Upper lobe of right lung (tissue), 1 donor: ENCODE results near the gene NTM. TPM values are rescaled to one million over a fixed set of nuclear protein-coding genes. Genes with fewer than 3 reads are reported as not detected.

Experiments used
- ATAC-seq: fragments of 200-7000 bp; cut with Tn5 transposase; one replicate; pipeline ENCODE4 v1.9.1; 2020; ENCODE audit warnings: mild to moderate bottlenecking, moderate library complexity
- DNase-seq: peaks from one replicate; pipeline ENCODE4 v3.0.0-alpha.2; 2020
- H3K27ac ChIP-seq: fragments of 200-600 bp; one replicate; pipeline ENCODE4 v1.8.0; 2022
- H3K27me3 ChIP-seq: fragments of 200-600 bp; one replicate; pipeline ENCODE4 v1.8.0; 2022; ENCODE audit warnings: mild to moderate bottlenecking
- H3K36me3 ChIP-seq: fragments of 200-600 bp; one replicate; pipeline ENCODE4 v1.8.0; 2022
- H3K4me1 ChIP-seq: fragments of 200-600 bp; one replicate; pipeline ENCODE4 v1.8.0; 2022
- H3K4me3 ChIP-seq: fragments of 200-600 bp; one replicate; pipeline ENCODE4 v1.8.0; 2022; ENCODE audit warnings: mild to moderate bottlenecking
- H3K9me3 ChIP-seq: fragments of 200-600 bp; one replicate; pipeline ENCODE4 v1.8.0; 2022
- intact Hi-C: fragments of 100-400 bp; cut with DNase I; formaldehyde crosslinking; loops from one replicate; pipeline ENCODE4 v1.11.0; 2022
- total RNA-seq: library from RNA; stranded (reverse); fragmentation: NEBNext Ultra II Directional; extraction: Animal tissue kit (Norgen Biotek cat#: 25700); gene quantifications from one replicate; pipeline ENCODE4 v1.2.1, GENCODE V29; 2021
- TF ChIP-seq, protein P1 (sequence below): fragments of 200-600 bp; IDR thresholded peaks from one replicate; pipeline ENCODE4 v1.8.0; 2022; ENCODE audit warnings: antibody characterized with exemption
- donor health status: DM: no; HTN: yes; CAD: no; lungs with severe emphysema.

Gene NTM
- total RNA-seq, 1 donor from 2014 or later = 3.7 TPM

DNA sequence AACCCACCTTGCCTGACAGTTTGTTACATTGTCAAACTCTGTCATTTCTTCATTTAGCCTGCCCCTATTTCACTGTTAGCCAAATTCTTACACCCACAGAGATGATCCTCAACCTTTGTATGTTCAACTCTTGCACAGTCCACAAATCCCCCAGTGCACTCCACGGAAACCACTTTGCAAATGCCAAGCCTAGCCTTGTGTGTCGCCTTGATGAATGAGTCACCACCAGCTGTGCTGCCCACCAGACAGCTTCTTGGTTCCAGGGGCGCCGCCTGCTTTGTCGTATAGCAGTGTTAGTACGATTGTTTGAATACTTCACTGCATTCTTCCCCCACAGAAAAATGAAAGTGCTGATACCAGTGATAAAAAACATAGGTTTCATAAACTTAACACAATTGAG, 686.3 kb downstream of the NTM start:
- no peak overlapping the region for H3K4me3 ChIP-seq
- no peaks in the 10 kb centered on the region for H3K4me1 ChIP-seq
- DNase-seq (no peak), ATAC-seq (peak; percentile 33)
- intact Hi-C loops = no loop called here
- H3K36me3 ChIP-seq = no peaks in the 10 kb centered on the region
- no peaks in the 10 kb centered on the region for H3K27me3 ChIP-seq
- TF ChIP-seq, protein P1, sequence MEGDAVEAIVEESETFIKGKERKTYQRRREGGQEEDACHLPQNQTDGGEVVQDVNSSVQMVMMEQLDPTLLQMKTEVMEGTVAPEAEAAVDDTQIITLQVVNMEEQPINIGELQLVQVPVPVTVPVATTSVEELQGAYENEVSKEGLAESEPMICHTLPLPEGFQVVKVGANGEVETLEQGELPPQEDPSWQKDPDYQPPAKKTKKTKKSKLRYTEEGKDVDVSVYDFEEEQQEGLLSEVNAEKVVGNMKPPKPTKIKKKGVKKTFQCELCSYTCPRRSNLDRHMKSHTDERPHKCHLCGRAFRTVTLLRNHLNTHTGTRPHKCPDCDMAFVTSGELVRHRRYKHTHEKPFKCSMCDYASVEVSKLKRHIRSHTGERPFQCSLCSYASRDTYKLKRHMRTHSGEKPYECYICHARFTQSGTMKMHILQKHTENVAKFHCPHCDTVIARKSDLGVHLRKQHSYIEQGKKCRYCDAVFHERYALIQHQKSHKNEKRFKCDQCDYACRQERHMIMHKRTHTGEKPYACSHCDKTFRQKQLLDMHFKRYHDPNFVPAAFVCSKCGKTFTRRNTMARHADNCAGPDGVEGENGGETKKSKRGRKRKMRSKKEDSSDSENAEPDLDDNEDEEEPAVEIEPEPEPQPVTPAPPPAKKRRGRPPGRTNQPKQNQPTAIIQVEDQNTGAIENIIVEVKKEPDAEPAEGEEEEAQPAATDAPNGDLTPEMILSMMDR = no peak
- H3K9me3 ChIP-seq = no peaks in the 10 kb centered on the region
- H3K27ac ChIP-seq = no peak overlapping the region

GRCh38 chr11:132057266-132057665, 686.9 kb downstream of the NTM start:
- H3K27ac ChIP-seq = peak overlapping the region; percentile 11
- H3K4me3 ChIP-seq = no peak overlapping the region
- TF ChIP-seq, protein P1 = no peak
- no peaks in the 10 kb centered on the region for H3K36me3 ChIP-seq
- H3K4me1 ChIP-seq = no peaks in the 10 kb centered on the region
- no peaks in the 10 kb centered on the region for H3K9me3 ChIP-seq
- H3K27me3 ChIP-seq = no peaks in the 10 kb centered on the region
- intact Hi-C loops = no loop called here
- ATAC-seq (no peak), DNase-seq (no peak)

DNA sequence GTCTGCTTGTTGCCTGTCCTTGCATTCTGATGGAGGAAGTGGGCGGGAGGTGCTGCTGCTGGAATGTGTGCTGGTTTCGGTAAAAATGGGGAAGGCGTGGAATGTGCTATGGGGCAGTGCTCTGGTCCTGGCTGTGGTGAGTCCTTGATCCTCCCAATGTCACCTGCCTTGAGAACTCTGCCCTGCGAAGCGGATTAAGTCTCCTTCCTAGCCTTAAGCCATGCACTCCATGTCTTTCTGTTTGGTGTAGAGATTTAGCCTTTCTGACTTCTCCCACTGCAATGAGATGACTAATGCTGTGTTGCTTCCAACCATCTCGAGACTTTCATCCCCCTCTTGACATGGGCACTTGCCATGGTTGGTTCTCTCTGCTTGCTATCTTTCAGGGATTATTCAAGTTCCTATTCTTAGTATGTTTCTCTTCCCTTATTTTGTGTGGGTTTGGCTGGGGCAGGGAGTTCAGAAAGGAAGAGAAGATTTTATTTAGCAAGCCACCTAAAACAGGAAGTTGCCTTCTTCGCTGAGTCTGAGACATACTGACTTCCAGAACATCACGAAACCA, 687.9 kb downstream of the NTM start:
- Histone ChIP-seq H3K36me3 (no peaks in the 10 kb centered on the region), H3K27me3 (no peaks in the 10 kb centered on the region), H3K27ac (peak overlapping the region; percentile 11), H3K4me3 (no peak overlapping the region), H3K4me1 (no peaks in the 10 kb centered on the region), H3K9me3 (no peaks in the 10 kb centered on the region)
- intact Hi-C loops = no loop called here
- TF ChIP-seq, protein P1 = no peak
- DNase-seq = no peak
- ATAC-seq = peak; percentile 87

DNA sequence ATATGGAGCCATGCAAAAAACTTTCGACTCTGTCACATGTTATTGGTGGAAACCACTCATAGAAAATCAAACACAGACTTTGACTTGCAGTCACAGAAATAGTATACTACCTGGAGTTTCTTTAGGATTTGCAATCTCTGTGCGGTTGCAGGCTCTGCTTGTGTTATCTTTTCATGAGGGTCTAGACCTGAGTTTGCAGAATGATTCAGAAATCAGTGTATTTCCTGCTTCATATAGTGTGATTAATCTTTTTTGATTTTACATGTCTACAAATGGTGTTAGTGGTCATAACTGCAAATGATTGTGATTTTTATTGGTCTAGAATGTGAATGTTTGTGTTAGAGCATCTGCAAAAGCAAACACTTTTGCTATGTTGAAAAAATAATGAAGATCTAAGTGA, 690.2 kb downstream of the NTM start:
- no peaks in the 10 kb centered on the region for H3K27me3 ChIP-seq
- no peak overlapping the region for H3K27ac ChIP-seq
- intact Hi-C loops = no loop called here
- TF ChIP-seq, protein P1 = no peak
- DNase-seq = no peak
- H3K4me3 ChIP-seq = no peak overlapping the region
- H3K9me3 ChIP-seq = no peaks in the 10 kb centered on the region
- no peaks in the 10 kb centered on the region for H3K4me1 ChIP-seq
- no peak for ATAC-seq
- no peaks in the 10 kb centered on the region for H3K36me3 ChIP-seq

DNA sequence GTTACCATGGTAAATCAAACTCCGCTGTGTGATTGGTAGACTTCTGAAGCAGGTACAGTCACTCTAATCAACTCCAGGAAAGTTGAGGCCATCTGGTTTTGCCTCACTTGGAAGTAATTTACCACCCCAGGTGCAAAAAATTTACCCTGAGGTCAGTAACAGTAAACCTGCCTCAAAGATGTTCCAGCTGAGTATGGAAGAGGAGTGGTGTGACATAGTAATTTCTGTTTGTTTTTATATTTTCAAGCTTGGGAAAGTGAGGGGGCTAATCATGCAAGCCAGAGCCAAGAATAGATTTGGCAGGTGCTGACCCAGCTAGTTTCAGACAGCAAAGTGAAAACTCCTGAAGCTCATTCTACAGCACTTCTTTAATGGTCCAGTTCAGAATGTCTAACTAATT, 691.6 kb downstream of the NTM start:
- intact Hi-C loops = no loop called here
- Histone ChIP-seq H3K36me3 (no peaks in the 10 kb centered on the region), H3K9me3 (no peaks in the 10 kb centered on the region), H3K27me3 (no peaks in the 10 kb centered on the region), H3K27ac (no peak overlapping the region), H3K4me3 (no peak overlapping the region), H3K4me1 (no peaks in the 10 kb centered on the region)
- ATAC-seq = no peak
- DNase-seq = no peak
- TF ChIP-seq, protein P1 = no peak

DNA sequence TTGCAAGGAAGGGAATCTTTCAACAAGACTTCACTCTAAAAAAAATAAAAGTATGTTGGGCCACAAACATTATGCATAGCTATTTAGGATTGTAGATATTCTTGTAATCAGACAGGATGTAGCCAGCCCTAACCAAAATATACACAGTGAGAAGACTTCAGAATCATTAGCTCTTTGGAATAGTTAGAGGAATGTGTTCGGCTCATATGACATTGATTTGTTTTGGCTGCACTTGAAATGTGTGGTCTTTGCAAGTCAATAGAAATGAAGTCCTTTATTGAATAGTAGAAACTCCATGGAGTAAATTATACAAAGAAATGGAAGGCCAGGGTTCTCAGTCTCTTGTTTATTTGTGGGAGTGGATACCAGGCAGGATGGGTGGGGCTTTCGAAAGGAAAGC, 692.1 kb downstream of the NTM start:
- TF ChIP-seq, protein P1 = no peak
- no peaks in the 10 kb centered on the region for H3K27me3 ChIP-seq
- DNase-seq = no peak
- intact Hi-C loops = no loop called here
- no peaks in the 10 kb centered on the region for H3K36me3 ChIP-seq
- H3K4me3 ChIP-seq = no peak overlapping the region
- H3K9me3 ChIP-seq = no peaks in the 10 kb centered on the region
- H3K27ac ChIP-seq = no peak overlapping the region
- ATAC-seq = no peak
- no peaks in the 10 kb centered on the region for H3K4me1 ChIP-seq
